Measurements from ENCODE around the gene CASQ2.

- no peak for TF ChIP-seq CTCF (IDR thresholded peaks at IDR 0.05)
- TF ChIP-seq ZFX (IDR thresholded peaks at IDR 0.05; ENCODE audit: borderline replicate concordance), result no peak
Measured at GRCh38 chr1:115656461-115657077, 111.9 kb downstream of the CASQ2 start.
